Ovary (tissue), 9 donors: ENCODE results near the gene ATP6V0A1. TPM values are rescaled to one million over a fixed set of nuclear protein-coding genes. Genes with fewer than 3 reads are reported as not detected.

Experiments used
- DNase-seq, 5 donors: peaks; one replicate each; pipeline ENCODE4 v3.0.0-alpha.2; 2019 to 2020
- H3K27ac ChIP-seq, 2 donors: fragments of 200-600 bp; one replicate each; pipeline versions ENCODE4 v1.5.1 to v1.8.0; 2019 to 2022
- H3K27me3 ChIP-seq: fragments of 200-600 bp; one replicate; pipeline ENCODE4 v1.8.0; 2022
- H3K36me3 ChIP-seq: fragments of 200-600 bp; sonication (generic); one replicate; pipeline ENCODE4 v1.5.1; 2019
- H3K4me1 ChIP-seq: one replicate; pipeline ENCODE4 v1.8.1; 2013; ENCODE audit warnings: mild to moderate bottlenecking, moderate library complexity; ENCODE audit not compliant: insufficient read depth
- H3K4me3 ChIP-seq: fragments of 200-600 bp; sonication (generic); one replicate; pipeline ENCODE4 v1.5.1; 2017
- H3K9me3 ChIP-seq, 2 donors: fragments of 200-600 bp in 1 of 2; sonication (generic) in 1 of 2; one replicate each; pipeline versions ENCODE4 v1.5.1 to v1.8.1; 2013 to 2019; ENCODE audit warnings: mild to moderate bottlenecking in 1 of 2, moderate library complexity in 1 of 2
- EP300 ChIP-seq: sonication (generic); formaldehyde crosslinking; IDR thresholded peaks from one replicate; pipeline ENCODE4 v1.6.1; 2017; ENCODE audit warnings: antibody characterized with exemption
- POLR2A ChIP-seq: fragments of 450-650 bp; IDR thresholded peaks from one replicate; pipeline ENCODE4 v1.6.1; 2017; ENCODE audit warnings: antibody characterized with exemption, mild to moderate bottlenecking, moderate library complexity
- WGBS, 3 donors: extraction: QIAGEN DNeasy Blood & Tissue Kit in 1 of 3; methylation state at CpG; one replicate each; pipeline versions ENCODE4 v1.1.5 to v1.1.7; 2013 to 2017; 5-methylcytosine and 5-hydroxymethylcytosine counted together
- intact Hi-C, 4 donors: fragments of 100-400 bp; cut with DNase I; formaldehyde crosslinking; loops; one replicate each; pipeline versions ENCODE4 v1.11.0 to v1.15.1; 2022 to 2023
- polyA plus RNA-seq, 2 donors: library from polyadenylated mRNA; stranded (reverse); fragments of 200-250 nt in 1 of 2; fragments of 350-450 nt in 1 of 2; fragmentation: Illumina TruSeq in 1 of 2; extraction: RNeasy Lipid Tissue Mini Kit (QIAGEN cat#74804) in 1 of 2; gene quantifications; one replicate each; pipeline ENCODE4 v1.2.3, GENCODE V29; 2013 to 2014
- total RNA-seq, 7 donors: library from RNA; depleted of rRNA in 2 of 7; stranded (reverse); fragments of >200 nt in 2 of 7; fragmentation: NEBNext Ultra II Directional in 3 of 7; extraction: Animal tissue kit (Norgen Biotek cat#: 25700) in 3 of 7; gene quantifications; one replicate each; pipeline versions ENCODE4 v1.1.0 to v1.2.4, GENCODE V29; 2016 to 2023
- TF ChIP-seq, protein P1 (sequence below), 3 donors: fragments of 450-650 bp in 2 of 3; fragments of 200-600 bp in 1 of 3; IDR thresholded peaks; one replicate each; pipeline versions ENCODE4 v1.5.1 to v1.8.0; 2016 to 2022; ENCODE audit warnings: antibody characterized with exemption in 3 of 3, mild to moderate bottlenecking in 1 of 3
- donor health status: DM: no; HTN: no; CAD: no; lungs with moderate emphysema.
- donor health status: DM: no; HTN: no; CAD: no.
- donor health status: Bipolar disorder and iron deficiency.
- donor health status: DM: yes; HTN: yes; CAD: no.
- donor health status: DM: no; HTN: no; CAD: no.
- donor health status: DM: yes; HTN: yes; CAD: no.

Gene ATP6V0A1
- total and polyA plus RNA-seq, 9 donors, result 36.3 to 118 (median 74.1) TPM

DNA sequence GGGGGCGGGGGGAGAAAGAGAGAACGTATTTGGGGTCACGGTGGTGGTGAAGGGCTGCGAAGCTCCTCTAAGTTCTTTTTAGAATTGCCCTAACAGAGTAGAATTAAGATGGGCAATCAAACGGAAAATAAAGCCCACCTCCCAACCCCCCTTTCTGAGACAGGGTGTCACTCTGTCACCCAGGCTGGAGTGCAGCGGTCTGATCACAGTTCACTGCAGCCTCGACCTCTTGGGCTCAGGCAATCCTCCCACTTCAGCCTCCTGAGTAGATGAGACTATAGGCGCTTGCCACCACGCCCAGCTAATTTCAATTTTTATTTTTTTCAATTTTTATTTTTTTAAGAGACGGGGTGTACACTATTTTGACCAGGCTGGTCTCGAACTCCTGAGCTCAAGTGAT, 34.9 kb upstream of the ATP6V0A1 start:
- no peaks in the 10 kb centered on the region for H3K27me3 ChIP-seq
- peak overlapping the region; percentile 28 for H3K4me3 ChIP-seq
- 59 to 63% (median 62%) methylated on average over 11 of the region's 11 CpGs for WGBS, 3 donors
- no peaks in the 10 kb centered on the region for H3K9me3 ChIP-seq
- H3K27ac ChIP-seq, result peak overlapping the region; percentile 41 to 78
- no peak for TF ChIP-seq POLR2A
- TF ChIP-seq, protein P1, sequence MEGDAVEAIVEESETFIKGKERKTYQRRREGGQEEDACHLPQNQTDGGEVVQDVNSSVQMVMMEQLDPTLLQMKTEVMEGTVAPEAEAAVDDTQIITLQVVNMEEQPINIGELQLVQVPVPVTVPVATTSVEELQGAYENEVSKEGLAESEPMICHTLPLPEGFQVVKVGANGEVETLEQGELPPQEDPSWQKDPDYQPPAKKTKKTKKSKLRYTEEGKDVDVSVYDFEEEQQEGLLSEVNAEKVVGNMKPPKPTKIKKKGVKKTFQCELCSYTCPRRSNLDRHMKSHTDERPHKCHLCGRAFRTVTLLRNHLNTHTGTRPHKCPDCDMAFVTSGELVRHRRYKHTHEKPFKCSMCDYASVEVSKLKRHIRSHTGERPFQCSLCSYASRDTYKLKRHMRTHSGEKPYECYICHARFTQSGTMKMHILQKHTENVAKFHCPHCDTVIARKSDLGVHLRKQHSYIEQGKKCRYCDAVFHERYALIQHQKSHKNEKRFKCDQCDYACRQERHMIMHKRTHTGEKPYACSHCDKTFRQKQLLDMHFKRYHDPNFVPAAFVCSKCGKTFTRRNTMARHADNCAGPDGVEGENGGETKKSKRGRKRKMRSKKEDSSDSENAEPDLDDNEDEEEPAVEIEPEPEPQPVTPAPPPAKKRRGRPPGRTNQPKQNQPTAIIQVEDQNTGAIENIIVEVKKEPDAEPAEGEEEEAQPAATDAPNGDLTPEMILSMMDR (IDR thresholded peaks at IDR 0.05), result no peak
- TF ChIP-seq EP300, result no peak
- no peaks in the 10 kb centered on the region for H3K36me3 ChIP-seq
- H3K4me1 ChIP-seq, result peaks cover 8% of the 10 kb centered on the region
- DNase-seq, result no peak
- intact Hi-C loops, result loop anchor here in 3 of 4 donors (5.0 to 10.0 kb wide), 3 partner anchors 89 to 104 kb away; no protein-coding TSS in a partner anchor

DNA sequence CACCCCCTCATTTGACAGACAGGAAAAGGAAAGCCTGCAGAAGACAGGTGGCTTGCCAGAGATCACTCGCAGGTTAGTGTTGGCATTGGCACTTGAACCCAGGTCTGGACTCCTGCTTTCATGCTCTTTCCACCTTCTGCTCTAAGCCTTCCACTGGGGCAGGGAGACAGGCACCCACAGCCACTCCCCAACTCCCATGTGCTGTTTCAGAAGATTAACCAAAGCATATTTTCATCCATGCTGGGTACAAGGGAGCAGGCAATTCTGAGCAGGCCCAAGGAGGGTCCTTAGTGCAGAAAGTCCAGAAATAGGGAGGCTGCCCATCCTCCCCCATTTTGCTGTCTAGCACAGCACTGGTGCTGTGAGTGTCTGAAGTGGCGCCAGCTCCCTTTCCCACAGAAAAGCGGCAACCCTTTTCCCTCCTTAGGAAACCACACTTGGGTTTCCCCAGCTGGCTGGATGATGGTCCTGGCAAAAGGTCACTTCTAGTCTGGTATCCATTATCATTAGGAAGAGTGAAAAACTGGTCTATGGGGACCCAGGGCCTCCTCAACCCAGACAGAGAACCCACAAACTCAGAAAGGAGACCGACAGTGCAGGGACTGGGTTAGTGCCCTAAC, 33.6 kb upstream of the ATP6V0A1 start:
- Histone ChIP-seq H3K4me1 (peaks cover 9% of the 10 kb centered on the region), H3K27ac (no peak overlapping the region), H3K27me3 (no peaks in the 10 kb centered on the region), H3K4me3 (no peak overlapping the region), H3K9me3 (no peaks in the 10 kb centered on the region), H3K36me3 (no peaks in the 10 kb centered on the region)
- intact Hi-C loops, result loop anchor here (5.0 to 10.0 kb wide), 3 partner anchors 87 to 102 kb away; no protein-coding TSS in a partner anchor
- no peak for DNase-seq
- no peak for TF ChIP-seq POLR2A
- TF ChIP-seq, protein P1 (IDR thresholded peaks at IDR 0.05), result no peak
- TF ChIP-seq EP300, result no peak
- WGBS, 3 donors, result 70 to 81% (median 70%) methylated on average over 4 of the region's 4 CpGs

DNA sequence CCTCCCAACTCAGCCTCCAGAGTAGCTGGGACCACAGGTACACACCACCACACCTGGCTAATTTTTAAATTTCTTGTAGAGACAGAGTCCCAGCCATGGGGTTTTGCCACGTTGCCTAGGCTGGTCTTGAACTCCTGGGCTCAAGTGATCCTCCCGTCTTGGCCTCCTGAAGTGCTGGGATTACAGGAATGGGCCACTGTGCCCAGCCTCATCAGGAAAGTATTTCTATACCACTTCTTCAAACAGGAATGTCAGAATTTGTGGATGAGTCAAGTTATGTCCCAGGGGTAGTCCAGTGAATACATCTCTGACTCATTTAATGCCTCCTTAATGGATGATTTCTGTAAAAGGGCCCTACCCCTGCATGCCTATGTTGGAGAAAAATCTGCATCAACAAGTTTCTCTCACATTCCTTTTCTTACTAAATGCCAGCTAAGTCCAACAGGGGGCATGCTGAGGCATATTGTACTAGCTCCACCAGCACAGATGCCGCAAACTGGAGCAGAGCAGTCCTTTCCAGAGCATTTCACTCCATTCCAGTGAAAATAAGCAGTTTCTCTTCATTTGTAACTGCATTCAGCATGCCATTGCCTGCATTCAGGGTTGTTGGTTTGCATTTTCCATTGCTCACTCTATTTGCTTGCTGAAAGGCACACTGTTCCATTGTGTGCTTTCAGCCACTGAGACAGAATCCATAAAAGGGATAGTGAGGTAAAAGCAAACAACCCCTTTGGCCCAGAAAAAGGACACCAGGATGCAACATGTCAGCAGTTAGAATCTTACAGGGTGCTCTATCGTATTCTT, 30.3 kb upstream of the ATP6V0A1 start:
- intact Hi-C loops, result loop anchor here in 2 of 4 donors (5.0 to 10.0 kb wide), 2 partner anchors 84 to 86 kb away; no protein-coding TSS in a partner anchor
- peak in 1 of 5 donors; percentile 52 for DNase-seq
- H3K9me3 ChIP-seq, result no peaks in the 10 kb centered on the region
- no peaks in the 10 kb centered on the region for H3K27me3 ChIP-seq
- no peak overlapping the region for H3K27ac ChIP-seq
- no peak for TF ChIP-seq POLR2A
- TF ChIP-seq, protein P1 (IDR thresholded peaks at IDR 0.05), result peak; percentile 24 to 53 (median 50)
- H3K36me3 ChIP-seq, result no peaks in the 10 kb centered on the region
- 44 to 47% (median 46%) methylated on average over 4 of the region's 4 CpGs for WGBS, 3 donors
- H3K4me1 ChIP-seq, result peaks cover 6% of the 10 kb centered on the region
- H3K4me3 ChIP-seq, result no peak overlapping the region

DNA sequence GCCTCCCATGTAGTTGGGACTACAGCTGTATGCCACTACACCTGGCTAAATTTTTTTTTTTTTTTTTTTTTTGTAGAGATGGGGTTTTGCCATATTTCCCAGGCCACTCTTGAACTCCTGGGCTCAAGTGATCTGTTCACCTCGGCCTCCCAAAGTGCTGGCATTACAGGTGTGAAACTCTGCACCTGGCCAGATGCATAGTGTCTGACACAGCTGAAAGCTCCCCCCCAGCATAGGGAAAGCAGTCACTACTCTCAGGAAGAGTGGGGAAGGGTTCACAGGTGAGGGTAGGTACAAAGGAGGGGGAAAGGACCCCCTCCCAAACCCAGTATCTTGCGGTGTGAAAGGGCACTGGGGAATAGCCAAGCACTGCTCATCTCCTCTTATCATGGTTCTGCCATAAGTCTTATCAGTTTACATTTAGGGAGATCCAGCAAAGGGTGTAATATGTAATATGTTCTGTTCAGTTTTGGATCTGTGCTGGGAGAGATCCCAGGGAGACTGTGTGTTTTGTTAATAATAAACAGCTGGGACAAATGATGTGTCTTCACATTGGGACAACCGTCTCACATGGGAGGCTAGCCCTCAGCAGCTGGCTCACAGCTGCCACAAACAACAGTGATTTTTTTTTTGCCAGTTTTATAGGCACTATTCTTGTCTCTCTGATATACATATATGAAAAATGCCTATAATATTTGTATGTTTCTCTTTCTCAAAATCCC, 28.8 kb upstream of the ATP6V0A1 start:
- H3K4me1 ChIP-seq, result peaks cover 6% of the 10 kb centered on the region
- WGBS, 3 donors, result 60 to 84% (median 65%) methylated on average over 3 of the region's 3 CpGs
- H3K9me3 ChIP-seq, result no peaks in the 10 kb centered on the region
- intact Hi-C loops, result loop anchor here in 2 of 4 donors (5.0 to 10.0 kb wide), 2 partner anchors 82 to 85 kb away; no protein-coding TSS in a partner anchor
- no peaks in the 10 kb centered on the region for H3K36me3 ChIP-seq
- no peak for TF ChIP-seq POLR2A
- TF ChIP-seq, protein P1 (IDR thresholded peaks at IDR 0.05), result no peak
- TF ChIP-seq EP300, result no peak
- H3K27me3 ChIP-seq, result no peaks in the 10 kb centered on the region
- DNase-seq, result no peak
- H3K27ac ChIP-seq, result no peak overlapping the region
- H3K4me3 ChIP-seq, result no peak overlapping the region
